ENCODE measurements around the gene JDP2.

Gene JDP2

DNA sequence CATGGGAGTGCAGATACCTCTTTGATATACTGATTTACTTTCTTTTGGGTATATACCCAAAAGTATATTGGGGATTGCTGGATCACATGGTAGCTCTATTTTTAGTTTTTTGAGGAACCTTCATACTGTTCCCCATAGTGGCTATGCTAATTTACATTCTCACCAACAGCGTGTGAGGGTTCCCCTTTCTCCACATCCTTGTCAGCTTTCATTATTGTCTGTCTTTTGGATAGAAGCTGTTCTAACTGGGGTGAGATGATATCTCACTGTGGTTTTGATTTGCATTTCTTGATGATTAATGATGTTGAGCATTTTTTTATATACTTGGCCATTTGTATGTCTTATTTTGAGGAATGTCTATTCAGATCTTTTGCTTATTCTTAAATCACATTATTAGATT, 44.1 kb upstream of the JDP2 start:
- ChIA-PET POLR2A (no interaction called here), CTCF (no interaction called here)
- TF ChIP-seq FOXK2 (IDR thresholded peaks at IDR 0.05) (no peak), NFRKB (IDR thresholded peaks at IDR 0.05) (no peak), HDGF (IDR thresholded peaks at IDR 0.05; ENCODE audit: borderline replicate concordance) (no peak), FOXM1 (IDR thresholded peaks at IDR 0.05; ENCODE audit: borderline replicate concordance) (no peak), BHLHE40 (IDR thresholded peaks at IDR 0.05; ENCODE audit: borderline replicate concordance) (no peak), CTBP1 (IDR thresholded peaks at IDR 0.05; ENCODE audit: borderline replicate concordance) (no peak), ZNF384 (IDR thresholded peaks at IDR 0.05) (no peak), FOXA1 (IDR thresholded peaks at IDR 0.05) (no peak), PKNOX1 (IDR thresholded peaks at IDR 0.05) (no peak), ARNT (IDR thresholded peaks at IDR 0.05) (no peak), TARDBP (IDR thresholded peaks at IDR 0.05) (no peak), ELF4 (IDR thresholded peaks at IDR 0.05) (no peak), LEF1 (IDR thresholded peaks at IDR 0.05; ENCODE audit: borderline replicate concordance) (no peak), SUZ12 (IDR thresholded peaks at IDR 0.05) (no peak), L3MBTL2 (conservative IDR thresholded peaks at IDR 0.05) (no peak), SP1 (IDR thresholded peaks at IDR 0.05) (no peak)
- no peak for DNase-seq (ENCODE audit: extremely low spot score)

DNA sequence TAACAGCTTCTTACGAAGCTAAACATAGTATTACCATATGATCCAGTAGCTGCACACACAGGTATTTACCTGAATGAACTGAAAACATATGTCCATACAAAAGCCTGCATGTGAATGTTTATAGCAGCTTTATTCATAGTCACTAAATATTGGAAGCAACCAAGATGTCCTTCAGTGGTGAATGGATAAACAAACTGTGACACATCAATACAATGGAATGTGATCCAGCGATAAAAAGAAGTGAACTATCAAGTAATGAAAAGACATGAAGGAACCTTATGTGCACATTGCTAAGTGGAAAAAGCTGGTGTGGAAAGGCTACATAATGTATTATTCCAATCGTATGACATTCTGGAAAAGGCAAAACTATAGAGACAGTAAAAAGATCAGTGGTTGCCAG, 38.1 kb upstream of the JDP2 start:
- DNase-seq (ENCODE audit: extremely low spot score) = no peak
- TF ChIP-seq SUZ12 (IDR thresholded peaks at IDR 0.05) (no peak), L3MBTL2 (conservative IDR thresholded peaks at IDR 0.05) (no peak), LEF1 (IDR thresholded peaks at IDR 0.05; ENCODE audit: borderline replicate concordance) (no peak), FOXM1 (IDR thresholded peaks at IDR 0.05; ENCODE audit: borderline replicate concordance) (no peak), SP1 (IDR thresholded peaks at IDR 0.05) (no peak), TARDBP (IDR thresholded peaks at IDR 0.05) (no peak), FOXA1 (IDR thresholded peaks at IDR 0.05) (no peak), FOXK2 (IDR thresholded peaks at IDR 0.05) (no peak)
- ChIA-PET POLR2A (no interaction called here), CTCF (no interaction called here)

DNA sequence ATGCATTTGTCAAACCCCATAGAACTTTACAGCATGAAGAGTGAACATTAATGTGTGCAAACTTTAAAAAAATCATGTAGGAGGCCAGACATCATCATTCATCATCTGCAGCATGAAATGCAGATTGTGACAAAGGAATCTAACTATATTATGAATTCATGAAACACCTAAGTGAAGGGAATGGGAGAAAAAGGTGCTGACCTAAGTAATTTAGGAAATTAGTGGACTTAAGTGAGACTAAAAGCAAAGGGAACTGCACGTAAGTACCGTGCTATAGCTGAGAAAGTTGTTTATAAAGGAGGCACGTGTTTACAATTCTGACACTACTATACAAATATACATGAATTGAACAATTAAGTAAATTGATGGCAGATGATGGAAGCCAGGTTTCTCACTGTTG, 37.6 kb upstream of the JDP2 start:
- no peak for TF ChIP-seq TARDBP (IDR thresholded peaks at IDR 0.05)
- no peak for TF ChIP-seq FOXA1 (IDR thresholded peaks at IDR 0.05)
- no peak for TF ChIP-seq LEF1 (IDR thresholded peaks at IDR 0.05; ENCODE audit: borderline replicate concordance)
- TF ChIP-seq PKNOX1 (IDR thresholded peaks at IDR 0.05) = no peak
- no peak for TF ChIP-seq SP1 (IDR thresholded peaks at IDR 0.05)
- no peak for TF ChIP-seq CTBP1 (IDR thresholded peaks at IDR 0.05; ENCODE audit: borderline replicate concordance)
- no peak for TF ChIP-seq ARNT (IDR thresholded peaks at IDR 0.05)
- TF ChIP-seq L3MBTL2 (conservative IDR thresholded peaks at IDR 0.05) = no peak
- no peak for TF ChIP-seq FOXM1 (IDR thresholded peaks at IDR 0.05; ENCODE audit: borderline replicate concordance)
- TF ChIP-seq SUZ12 (IDR thresholded peaks at IDR 0.05) = no peak
- TF ChIP-seq HDGF (IDR thresholded peaks at IDR 0.05; ENCODE audit: borderline replicate concordance) = no peak
- no peak for TF ChIP-seq ZNF384 (IDR thresholded peaks at IDR 0.05)
- no peak for TF ChIP-seq NFRKB (IDR thresholded peaks at IDR 0.05)
- no peak for TF ChIP-seq ELF4 (IDR thresholded peaks at IDR 0.05)
- TF ChIP-seq FOXK2 (IDR thresholded peaks at IDR 0.05) = no peak
- TF ChIP-seq BHLHE40 (IDR thresholded peaks at IDR 0.05; ENCODE audit: borderline replicate concordance) = no peak
- CTCF ChIA-PET = no interaction called here
- DNase-seq (ENCODE audit: extremely low spot score) = no peak
- POLR2A ChIA-PET = no interaction called here

GRCh38 chr14:75391953-75392352, 35.9 kb upstream of the JDP2 start:
- no peak for DNase-seq (ENCODE audit: extremely low spot score)
- TF ChIP-seq TARDBP (IDR thresholded peaks at IDR 0.05) = no peak
- TF ChIP-seq CTBP1 (IDR thresholded peaks at IDR 0.05; ENCODE audit: borderline replicate concordance) = no peak
- no peak for TF ChIP-seq ZNF384 (IDR thresholded peaks at IDR 0.05)
- no peak for TF ChIP-seq L3MBTL2 (conservative IDR thresholded peaks at IDR 0.05)
- no peak for TF ChIP-seq SUZ12 (IDR thresholded peaks at IDR 0.05)
- TF ChIP-seq NFRKB (IDR thresholded peaks at IDR 0.05) = no peak
- TF ChIP-seq SP1 (IDR thresholded peaks at IDR 0.05) = no peak
- ChIA-PET CTCF (no interaction called here), POLR2A (no interaction called here)

- TF ChIP-seq CTBP1 (IDR thresholded peaks at IDR 0.05; ENCODE audit: borderline replicate concordance) = no peak
- no peak for TF ChIP-seq BHLHE40 (IDR thresholded peaks at IDR 0.05; ENCODE audit: borderline replicate concordance)
- TF ChIP-seq FOXM1 (IDR thresholded peaks at IDR 0.05; ENCODE audit: borderline replicate concordance) = no peak
- no peak for TF ChIP-seq L3MBTL2 (conservative IDR thresholded peaks at IDR 0.05)
- TF ChIP-seq ARNT (IDR thresholded peaks at IDR 0.05) = no peak
- TF ChIP-seq NFRKB (IDR thresholded peaks at IDR 0.05) = no peak
- TF ChIP-seq SP1 (IDR thresholded peaks at IDR 0.05) = no peak
- no peak for TF ChIP-seq ELF4 (IDR thresholded peaks at IDR 0.05)
- no peak for TF ChIP-seq ZNF384 (IDR thresholded peaks at IDR 0.05)
- TF ChIP-seq FOXK2 (IDR thresholded peaks at IDR 0.05) = no peak
- no peak for TF ChIP-seq FOXA1 (IDR thresholded peaks at IDR 0.05)
- no peak for TF ChIP-seq SUZ12 (IDR thresholded peaks at IDR 0.05)
- no peak for TF ChIP-seq LEF1 (IDR thresholded peaks at IDR 0.05; ENCODE audit: borderline replicate concordance)
- ChIA-PET CTCF (no interaction called here), POLR2A (no interaction called here)
- no peak for DNase-seq (ENCODE audit: extremely low spot score)
These were observed 34.9 kb upstream of the JDP2 start for GRCh38 chr14:75392686-75393641.

DNA sequence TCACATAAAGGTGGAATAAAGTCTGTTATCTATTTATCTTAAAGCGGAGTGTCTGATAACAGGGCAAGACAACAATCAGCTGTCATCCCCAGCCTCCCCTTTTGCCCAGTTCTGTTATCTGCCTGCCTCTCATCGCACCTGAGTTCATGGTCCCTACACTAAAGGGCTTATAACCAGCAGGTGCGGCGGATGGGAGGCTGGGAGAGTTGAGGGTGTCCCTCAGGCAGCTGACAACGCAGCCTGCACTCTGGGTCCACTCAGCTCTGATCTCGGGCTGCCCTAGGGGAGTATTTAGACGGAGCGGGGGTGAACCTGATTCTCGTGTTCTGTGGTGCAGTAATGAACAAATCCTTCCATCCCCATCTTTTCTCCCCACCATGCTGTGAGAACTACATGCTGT, 34.0 kb upstream of the JDP2 start:
- no peak for DNase-seq (ENCODE audit: extremely low spot score)
- no peak for TF ChIP-seq L3MBTL2 (conservative IDR thresholded peaks at IDR 0.05)
- no peak for TF ChIP-seq SP1 (IDR thresholded peaks at IDR 0.05)
- no peak for TF ChIP-seq FOXK2 (IDR thresholded peaks at IDR 0.05)
- no peak for TF ChIP-seq LEF1 (IDR thresholded peaks at IDR 0.05; ENCODE audit: borderline replicate concordance)
- TF ChIP-seq ELF4 (IDR thresholded peaks at IDR 0.05) = no peak
- TF ChIP-seq CTBP1 (IDR thresholded peaks at IDR 0.05; ENCODE audit: borderline replicate concordance) = no peak
- no peak for TF ChIP-seq TARDBP (IDR thresholded peaks at IDR 0.05)
- ChIA-PET POLR2A (no interaction called here), CTCF (no interaction called here)

Measured in HEK293T (cell line).